ENCODE measurements around the gene IQGAP3.
A peak's percentile ranks its signal among the peaks of the same experiment; 100 is the strongest.

IQGAP3 gene

GRCh38 chr1:156509424-156510034 lies 62.8 kb downstream of the IQGAP3 start:
- no peak overlapping the region for H3K27ac ChIP-seq
- TF ChIP-seq CTCF (IDR thresholded peaks at IDR 0.05) (no peak), ZFX (IDR thresholded peaks at IDR 0.05; ENCODE audit: borderline replicate concordance) (no peak)

GRCh38 chr1:156508955-156509234 lies 63.5 kb downstream of the IQGAP3 start:
- no peak overlapping the region for H3K27ac ChIP-seq
- no peak for TF ChIP-seq CTCF (IDR thresholded peaks at IDR 0.05)
- TF ChIP-seq ZFX (IDR thresholded peaks at IDR 0.05; ENCODE audit: borderline replicate concordance): no peak

GRCh38 chr1:156508205-156508954 lies 64.0 kb downstream of the IQGAP3 start:
- TF ChIP-seq CTCF (IDR thresholded peaks at IDR 0.05): no peak
- no peak for TF ChIP-seq ZFX (IDR thresholded peaks at IDR 0.05; ENCODE audit: borderline replicate concordance)
- H3K27ac ChIP-seq: no peak overlapping the region

- H3K27ac ChIP-seq: no peak overlapping the region
- TF ChIP-seq ZFX (IDR thresholded peaks at IDR 0.05; ENCODE audit: borderline replicate concordance) (no peak), CTCF (IDR thresholded peaks at IDR 0.05) (no peak)
Measured at GRCh38 chr1:156506450-156506849, 65.9 kb downstream of the IQGAP3 start.

- no peak for TF ChIP-seq CTCF (IDR thresholded peaks at IDR 0.05)
- TF ChIP-seq ZFX (IDR thresholded peaks at IDR 0.05; ENCODE audit: borderline replicate concordance): no peak
- H3K27ac ChIP-seq: peak overlapping the region; percentile 93
Measured at GRCh38 chr1:156505679-156506298, 66.6 kb downstream of the IQGAP3 start.

- TF ChIP-seq CTCF (IDR thresholded peaks at IDR 0.05) (no peak), ZFX (IDR thresholded peaks at IDR 0.05; ENCODE audit: borderline replicate concordance) (no peak)
- peak overlapping the region; percentile 93 for H3K27ac ChIP-seq
Measured at GRCh38 chr1:156504821-156505678, 67.3 kb downstream of the IQGAP3 start.

Measured in 22Rv1 (cell line).